Measurements from ENCODE around the gene NOP14.

GRCh38 chr4:2996415-2996814 lies 33.2 kb upstream of the NOP14 start:
- TF ChIP-seq CTCF (conservative IDR thresholded peaks at IDR 0.05 in 1 of 2, IDR thresholded peaks at IDR 0.05 in 1 of 2; ENCODE audit: extremely low read depth in 1 of 2, insufficient read depth in 1 of 2, low read depth in 1 of 2, low read length in 2 of 2) (no peak), EZH2 (IDR thresholded peaks at IDR 0.05; ENCODE audit: borderline replicate concordance, low read length) (no peak)
